ENCODE measurements around the gene SMCO2. TPM values are rescaled to one million over a fixed set of nuclear protein-coding genes. Genes with fewer than 3 reads are reported as not detected.

Gene SMCO2
- total and polyA plus RNA-seq, 10 of the 15 experiments (the other 5 are each of a cell fraction or from before 2014, with no cell fraction given): 0.11 to 2.3 (median 0.67) TPM

- TF ChIP-seq ZNF687 (IDR thresholded peaks at IDR 0.05) (no peak), STAT3 (IDR thresholded peaks at IDR 0.05; ENCODE audit: low read depth, low read length) (no peak), LARP7 (IDR thresholded peaks at IDR 0.05) (peak; percentile 54; the same call in 1 of the 2 replicates), FOXK2 (IDR thresholded peaks at IDR 0.05) (no peak), IKZF1 (conservative IDR thresholded peaks at IDR 0.05) (peak; percentile 93), IRF4 (IDR thresholded peaks at IDR 0.05; ENCODE audit: low read depth, low read length) (peak; percentile 44; the same call in 1 of the 2 replicates), PRDM15 (CRISPR knock-in tag; IDR thresholded peaks at IDR 0.05) (no peak), ZBED1 (IDR thresholded peaks at IDR 0.05; ENCODE audit: borderline replicate concordance) (no peak), MYB (IDR thresholded peaks at IDR 0.05; ENCODE audit: borderline replicate concordance, low read depth, low read length) (no peak), TCF3 (IDR thresholded peaks at IDR 0.05; ENCODE audit: borderline replicate concordance, insufficient read depth, low read depth, low read length) (0 out of 2 replicates have a peak, but pooled peaks have one; percentile 6), CHD4 (IDR thresholded peaks at IDR 0.05) (no peak), NR2C1 (IDR thresholded peaks at IDR 0.05) (no peak), ATF7 (IDR thresholded peaks at IDR 0.05; ENCODE audit: low read depth) (peak; percentile 95), POLR2A (IDR thresholded peaks at IDR 0.05; ENCODE audit: low read depth, low read length) (peak; percentile 80), ELK1 (IDR thresholded peaks at IDR 0.05; ENCODE audit: low read depth, low read length) (no peak), NR2F1 (conservative IDR thresholded peaks at IDR 0.05) (no peak), SMARCA5 (IDR thresholded peaks at IDR 0.05) (no peak), RAD21 (IDR thresholded peaks at IDR 0.05; ENCODE audit: insufficient read depth, low read depth, low read length) (peak; percentile 43), KAT2A (conservative IDR thresholded peaks at IDR 0.05; ENCODE audit: control insufficient read depth, low read depth, low read length) (no peak), RELB (IDR thresholded peaks at IDR 0.05; ENCODE audit: low read depth) (peak; percentile 71), FOS (IDR thresholded peaks at IDR 0.05; ENCODE audit: borderline replicate concordance, extremely low read depth, insufficient read length) (peak; percentile 59)
These were observed 77.3 kb downstream of the SMCO2 start, which contains the start of gene PPFIBP1 (continued) for GRCh38 chr12:27523642-27524493.

Measured in GM12878 (cell line).